ENCODE results near the gene RAB8A. TPM values are rescaled to one million over a fixed set of nuclear protein-coding genes. Genes with fewer than 3 reads are reported as not detected.
A peak's percentile ranks its signal among the peaks of the same experiment; 100 is the strongest.
"Not testable (repeated sequence)": the region's sequence is repeated elsewhere in the genome, so short reads cannot be mapped to it uniquely, and the experiment has no call there.

The RAB8A gene
- total RNA-seq, 6 experiments from 2014 or later: 93.5 to 103 (median 100) TPM

DNA sequence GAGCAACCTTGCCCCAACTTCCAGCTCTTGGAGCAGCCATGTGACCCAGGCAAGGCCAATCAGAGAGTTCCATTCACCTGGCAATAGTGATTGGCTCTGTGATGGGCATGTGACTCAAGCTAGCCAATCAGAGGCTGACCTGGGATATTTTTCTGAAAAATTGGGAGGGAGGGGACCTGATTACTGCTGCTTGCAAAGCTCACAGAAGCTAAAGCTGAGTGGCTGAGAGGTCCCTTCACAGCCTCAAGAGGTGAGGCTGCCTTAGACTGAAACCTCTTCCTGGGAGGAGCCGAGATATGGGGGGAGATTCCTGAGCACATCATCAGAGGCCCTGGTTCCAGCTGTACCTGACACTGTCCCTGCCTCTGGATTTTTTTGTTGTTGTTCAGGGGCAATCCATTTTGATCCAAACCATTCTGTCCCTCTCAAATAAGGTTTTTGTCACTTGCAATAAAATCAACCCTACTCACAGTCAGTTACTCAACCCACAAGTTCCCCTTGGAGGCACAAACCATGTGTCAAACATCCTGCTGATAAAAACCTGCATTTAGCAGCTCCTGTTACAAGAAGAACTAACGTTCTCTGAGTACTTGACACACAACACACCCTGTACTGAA lies 56.9 kb downstream of the RAB8A start:
- Mint-ChIP-seq H3K27ac (no peak overlapping the region), H3K27me3 (ENCODE audit: insufficient read depth) (peaks cover 4% of the 10 kb centered on the region; the same call in 1 of the 2 replicates), H3K4me1 (ENCODE audit: low read depth) (peaks cover 8% of the 10 kb centered on the region; the same call in 1 of the 2 replicates), H3K4me3 (no peak overlapping the region), H3K9me3 (no peaks in the 10 kb centered on the region), H3K36me3 (ENCODE audit: low read depth) (no peaks in the 10 kb centered on the region)
- no peak for DNase-seq
- TF ChIP-seq, protein P1, sequence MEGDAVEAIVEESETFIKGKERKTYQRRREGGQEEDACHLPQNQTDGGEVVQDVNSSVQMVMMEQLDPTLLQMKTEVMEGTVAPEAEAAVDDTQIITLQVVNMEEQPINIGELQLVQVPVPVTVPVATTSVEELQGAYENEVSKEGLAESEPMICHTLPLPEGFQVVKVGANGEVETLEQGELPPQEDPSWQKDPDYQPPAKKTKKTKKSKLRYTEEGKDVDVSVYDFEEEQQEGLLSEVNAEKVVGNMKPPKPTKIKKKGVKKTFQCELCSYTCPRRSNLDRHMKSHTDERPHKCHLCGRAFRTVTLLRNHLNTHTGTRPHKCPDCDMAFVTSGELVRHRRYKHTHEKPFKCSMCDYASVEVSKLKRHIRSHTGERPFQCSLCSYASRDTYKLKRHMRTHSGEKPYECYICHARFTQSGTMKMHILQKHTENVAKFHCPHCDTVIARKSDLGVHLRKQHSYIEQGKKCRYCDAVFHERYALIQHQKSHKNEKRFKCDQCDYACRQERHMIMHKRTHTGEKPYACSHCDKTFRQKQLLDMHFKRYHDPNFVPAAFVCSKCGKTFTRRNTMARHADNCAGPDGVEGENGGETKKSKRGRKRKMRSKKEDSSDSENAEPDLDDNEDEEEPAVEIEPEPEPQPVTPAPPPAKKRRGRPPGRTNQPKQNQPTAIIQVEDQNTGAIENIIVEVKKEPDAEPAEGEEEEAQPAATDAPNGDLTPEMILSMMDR (IDR thresholded peaks at IDR 0.05): no peak

DNA sequence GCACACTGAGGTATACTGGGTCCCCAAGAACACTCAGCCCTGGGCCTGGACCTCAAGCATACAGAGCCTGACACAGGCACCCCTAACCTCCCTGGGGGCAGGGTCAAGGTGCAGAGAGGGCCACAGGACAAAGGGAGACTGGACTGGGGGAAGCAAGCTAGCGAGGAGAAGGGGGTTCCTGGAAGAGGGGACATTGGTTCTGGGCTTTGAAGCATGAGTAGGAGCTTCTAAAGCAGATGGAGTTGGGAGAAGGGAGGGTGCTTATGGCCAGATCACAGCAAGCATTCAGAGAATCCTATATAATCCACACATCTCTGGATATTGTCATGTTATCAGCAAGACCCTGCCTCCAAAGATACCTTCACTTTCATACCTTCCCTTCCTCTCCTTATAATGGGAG lies 58.4 kb downstream of the RAB8A start:
- H3K9me3 Mint-ChIP-seq: no peaks in the 10 kb centered on the region
- peaks cover 10% of the 10 kb centered on the region for H3K27me3 Mint-ChIP-seq (ENCODE audit: insufficient read depth)
- DNase-seq: no peak
- no peak overlapping the region for H3K27ac Mint-ChIP-seq
- peaks cover 8% of the 10 kb centered on the region; the same call in 1 of the 2 replicates for H3K4me1 Mint-ChIP-seq (ENCODE audit: low read depth)
- H3K4me3 Mint-ChIP-seq: no peak overlapping the region
- TF ChIP-seq, protein P1 (IDR thresholded peaks at IDR 0.05): no peak
- no peaks in the 10 kb centered on the region for H3K36me3 Mint-ChIP-seq (ENCODE audit: low read depth)

DNA sequence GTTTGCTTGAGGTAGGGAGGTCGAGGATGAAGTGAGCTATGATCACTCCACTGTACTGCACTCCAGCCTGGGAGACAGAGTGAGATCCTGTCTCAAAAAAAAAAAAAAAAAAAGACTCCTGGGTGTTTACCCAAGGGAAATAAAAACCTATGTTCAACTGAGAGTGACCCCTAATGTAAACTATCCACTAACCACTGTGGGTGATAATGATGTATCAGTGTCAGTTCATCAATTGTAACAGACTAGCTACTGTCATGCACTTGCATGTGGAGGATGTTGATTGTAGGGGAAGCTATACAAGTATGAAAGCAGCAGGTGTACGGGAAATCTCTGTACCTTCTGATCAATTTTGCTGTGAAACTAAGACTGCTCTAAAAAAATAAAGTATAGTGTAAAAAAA lies 64.3 kb downstream of the RAB8A start:
- no peak overlapping the region for H3K27ac Mint-ChIP-seq
- H3K4me1 Mint-ChIP-seq (ENCODE audit: low read depth): peaks cover 20% of the 10 kb centered on the region
- no peaks in the 10 kb centered on the region for H3K36me3 Mint-ChIP-seq (ENCODE audit: low read depth)
- H3K9me3 Mint-ChIP-seq: no peaks in the 10 kb centered on the region
- no peak for DNase-seq
- H3K27me3 Mint-ChIP-seq (ENCODE audit: insufficient read depth): peaks cover 10% of the 10 kb centered on the region
- TF ChIP-seq, protein P1 (IDR thresholded peaks at IDR 0.05): no peak
- H3K4me3 Mint-ChIP-seq: no peak overlapping the region

DNA sequence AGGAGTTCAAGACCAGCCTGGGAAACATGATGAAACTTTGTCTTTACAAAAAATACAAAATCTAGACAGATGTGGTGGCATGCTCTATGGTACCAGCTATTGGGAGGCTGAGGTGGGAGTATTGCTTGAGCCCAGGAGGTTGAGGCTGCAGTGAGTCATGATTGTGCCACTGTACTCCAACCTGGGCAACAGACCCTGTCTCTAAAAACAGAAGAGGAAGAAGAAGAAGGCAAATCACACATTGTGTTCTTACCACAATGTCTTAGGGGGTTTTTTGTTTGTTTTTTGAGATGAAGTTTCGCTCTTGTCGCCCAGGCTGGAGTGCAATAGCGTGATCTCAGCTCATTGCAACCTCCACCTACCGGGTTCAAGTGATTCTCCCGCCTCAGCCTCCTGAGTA lies 67.2 kb downstream of the RAB8A start:
- not testable (repeated sequence) for H3K27ac Mint-ChIP-seq; H3K27me3 Mint-ChIP-seq (ENCODE audit: insufficient read depth)
- peaks cover 22% of the 10 kb centered on the region for H3K4me1 Mint-ChIP-seq (ENCODE audit: low read depth)

DNA sequence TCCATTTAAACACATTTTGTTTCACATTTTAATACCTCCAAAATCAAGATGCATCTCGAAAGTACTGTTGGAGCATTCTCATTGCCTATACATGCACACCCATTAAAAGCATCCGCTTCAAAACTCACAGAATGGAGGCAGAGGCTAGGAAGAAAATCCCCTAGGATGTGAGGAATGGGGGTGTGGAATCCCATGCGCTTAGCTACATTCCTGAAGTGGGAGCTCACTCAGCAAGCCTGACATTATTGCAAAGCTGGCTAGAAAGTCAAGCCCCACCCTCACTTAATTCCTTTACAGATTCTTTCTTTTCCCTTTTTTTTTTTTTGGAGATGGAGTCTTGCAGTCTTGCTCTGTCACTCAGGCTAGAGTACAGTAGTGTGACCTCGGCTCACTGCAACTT lies 68.9 kb downstream of the RAB8A start:
- peaks cover 4% of the 10 kb centered on the region for H3K36me3 Mint-ChIP-seq (ENCODE audit: low read depth)
- peak overlapping the region; percentile 71 for H3K27ac Mint-ChIP-seq
- peaks cover 22% of the 10 kb centered on the region for H3K4me1 Mint-ChIP-seq (ENCODE audit: low read depth)
- DNase-seq: peak; percentile 70
- no peaks in the 10 kb centered on the region for H3K9me3 Mint-ChIP-seq
- H3K27me3 Mint-ChIP-seq (ENCODE audit: insufficient read depth): no peaks in the 10 kb centered on the region; the same call in 1 of the 2 replicates
- TF ChIP-seq, protein P1 (IDR thresholded peaks at IDR 0.05): no peak
- peak overlapping the region; percentile 32; the same call in 1 of the 2 replicates for H3K4me3 Mint-ChIP-seq

More for the DNA sequence above, 67.2 kb downstream of the RAB8A start:
- H3K9me3 Mint-ChIP-seq; H3K36me3 Mint-ChIP-seq (ENCODE audit: low read depth); DNase-seq; H3K4me3 Mint-ChIP-seq: not testable (repeated sequence)

Other genes with a start within 250 kb of the RAB8A start
- gene CYP4F2, start 213.8 kb upstream of the RAB8A start, total RNA-seq (2021; fragmentation: NEBNext Ultra II Directional; extraction: Animal tissue kit (Norgen Biotek cat#: 25700)): not detected
- not detected for gene CYP4F11, start 177.4 kb upstream of the RAB8A start, total RNA-seq (2021; fragmentation: NEBNext Ultra II Directional; extraction: Animal tissue kit (Norgen Biotek cat#: 25700))
- gene OR10H4, start 162.9 kb upstream of the RAB8A start, total RNA-seq (2021; fragmentation: NEBNext Ultra II Directional; extraction: Animal tissue kit (Norgen Biotek cat#: 25700)): not detected
- 1,000 to 10,000 TPM in 4 of 6 experiments, 100 to 1,000 TPM in 2; 973 to 1,332 (median 1,247) TPM for gene TPM4, start 35.4 kb upstream of the RAB8A start, total RNA-seq (2021; fragmentation: NEBNext Ultra II Directional; extraction: Animal tissue kit (Norgen Biotek cat#: 25700))
- gene HSH2D, start 31.8 kb downstream of the RAB8A start, total RNA-seq (2021; fragmentation: NEBNext Ultra II Directional; extraction: Animal tissue kit (Norgen Biotek cat#: 25700)): not detected
- gene CIB3, start 61.6 kb downstream of the RAB8A start, total RNA-seq (2021; fragmentation: NEBNext Ultra II Directional; extraction: Animal tissue kit (Norgen Biotek cat#: 25700)): not detected
- 10 to 100 TPM; 77.0 to 81.3 (median 79.6) TPM for gene FAM32A, start 73.5 kb downstream of the RAB8A start, total RNA-seq (2021; fragmentation: NEBNext Ultra II Directional; extraction: Animal tissue kit (Norgen Biotek cat#: 25700))
- 10 to 100 TPM; 83.1 to 97.6 (median 93.3) TPM for gene AP1M1, start 86.0 kb downstream of the RAB8A start, total RNA-seq (2021; fragmentation: NEBNext Ultra II Directional; extraction: Animal tissue kit (Norgen Biotek cat#: 25700))
- gene KLF2, start 212.9 kb downstream of the RAB8A start, total RNA-seq (2021; fragmentation: NEBNext Ultra II Directional; extraction: Animal tissue kit (Norgen Biotek cat#: 25700)): 10 to 100 TPM; 26.4 to 36.8 (median 32.4) TPM